Activated CD8-positive, alpha-beta T cell treated with anti-CD3 and anti-CD28 coated beads for 36 hours (primary cell): ENCODE results near the gene OCRL. TPM values are rescaled to one million over a fixed set of nuclear protein-coding genes. Genes with fewer than 3 reads are reported as not detected.

ENCODE experiments used
- ATAC-seq: fragments of 200-7000 bp; cut with Tn5 transposase; one replicate; pipeline ENCODE4 v1.10.0; 2021; ENCODE audit warnings: mild to moderate bottlenecking, moderate library complexity
- CTCF ChIA-PET: fragments of 350-600 bp; sonication (Branson Sonifier 250); formaldehyde crosslinking; loops from one replicate; lab custom pipeline; 2021; ENCODE audit warnings: antibody characterized with exemption; lab: Charles Lee
- POLR2A ChIA-PET: fragments of 350-600 bp; sonication (Branson Sonifier 250); formaldehyde crosslinking; loops from one replicate; lab custom pipeline; 2021; ENCODE audit warnings: antibody characterized with exemption; lab: Charles Lee
- DNase-seq: peaks from one replicate; pipeline ENCODE4 v3.0.0-alpha.2; 2020
- H3K27ac Mint-ChIP-seq: one replicate; pipeline ENCODE4 v1.8.0; 2021; ENCODE audit warnings: mild to moderate bottlenecking, mixed read lengths
- H3K27me3 Mint-ChIP-seq: one replicate; pipeline ENCODE4 v1.8.0; 2021; ENCODE audit warnings: mixed read lengths
- H3K36me3 Mint-ChIP-seq: one replicate; pipeline ENCODE4 v1.8.0; 2021; ENCODE audit warnings: low read depth, mixed read lengths
- H3K4me1 Mint-ChIP-seq: one replicate; pipeline ENCODE4 v1.8.0; 2021; ENCODE audit warnings: low read depth, mixed read lengths
- H3K4me3 Mint-ChIP-seq: one replicate; pipeline ENCODE4 v1.8.0; 2021; ENCODE audit warnings: mild to moderate bottlenecking, moderate library complexity, mixed read lengths
- H3K9me3 Mint-ChIP-seq: one replicate; pipeline ENCODE4 v1.8.0; 2021; ENCODE audit warnings: mixed read lengths
- intact Hi-C: fragments of 100-400 bp; cut with micrococcal nuclease; formaldehyde crosslinking; loops from one replicate; pipeline ENCODE4 v1.10.0; 2022
- total RNA-seq, 2 experiments: library from RNA; stranded (reverse); gene quantifications; one replicate each; pipeline ENCODE4 v1.2.3, GENCODE V29; 2021
- TF ChIP-seq, protein P1 (sequence below): fragments of 200-600 bp; IDR thresholded peaks from one replicate; pipeline ENCODE4 v1.8.0; 2022; ENCODE audit warnings: antibody characterized with exemption, mild to moderate bottlenecking

The OCRL gene
- total RNA-seq, 2 experiments from 2014 or later: 2.0 to 2.2 TPM

DNA sequence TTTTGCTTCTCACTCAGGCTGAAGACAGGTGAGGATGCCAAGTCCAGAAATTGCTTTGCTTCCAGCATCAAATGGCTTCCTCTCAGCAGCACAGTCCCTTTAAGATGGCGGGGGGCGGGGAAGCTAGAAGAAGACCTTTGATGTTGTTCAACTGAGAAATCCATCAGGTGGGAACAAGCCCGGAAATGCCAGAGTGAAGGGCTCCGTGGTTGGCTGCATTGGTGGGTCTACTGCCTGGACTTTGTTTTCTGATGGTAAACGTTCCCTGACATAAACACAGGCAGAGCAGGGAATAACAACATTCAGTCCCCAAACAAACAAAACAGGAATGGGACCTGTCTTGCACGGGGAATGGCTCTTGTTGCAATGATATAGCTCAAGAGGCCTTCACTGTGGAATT, 77.4 kb downstream of the OCRL start:
- ChIA-PET POLR2A (no interaction called here), CTCF (interaction anchor here (1.2 to 2.5 kb wide), 3 partner anchors 12 to 410 kb away, joined by 3 to 6 read pairs (median 3); no protein-coding TSS in a partner anchor)
- intact Hi-C loops: no loop called here
- peaks cover 2% of the 10 kb centered on the region for H3K4me1 Mint-ChIP-seq
- TF ChIP-seq, protein P1, sequence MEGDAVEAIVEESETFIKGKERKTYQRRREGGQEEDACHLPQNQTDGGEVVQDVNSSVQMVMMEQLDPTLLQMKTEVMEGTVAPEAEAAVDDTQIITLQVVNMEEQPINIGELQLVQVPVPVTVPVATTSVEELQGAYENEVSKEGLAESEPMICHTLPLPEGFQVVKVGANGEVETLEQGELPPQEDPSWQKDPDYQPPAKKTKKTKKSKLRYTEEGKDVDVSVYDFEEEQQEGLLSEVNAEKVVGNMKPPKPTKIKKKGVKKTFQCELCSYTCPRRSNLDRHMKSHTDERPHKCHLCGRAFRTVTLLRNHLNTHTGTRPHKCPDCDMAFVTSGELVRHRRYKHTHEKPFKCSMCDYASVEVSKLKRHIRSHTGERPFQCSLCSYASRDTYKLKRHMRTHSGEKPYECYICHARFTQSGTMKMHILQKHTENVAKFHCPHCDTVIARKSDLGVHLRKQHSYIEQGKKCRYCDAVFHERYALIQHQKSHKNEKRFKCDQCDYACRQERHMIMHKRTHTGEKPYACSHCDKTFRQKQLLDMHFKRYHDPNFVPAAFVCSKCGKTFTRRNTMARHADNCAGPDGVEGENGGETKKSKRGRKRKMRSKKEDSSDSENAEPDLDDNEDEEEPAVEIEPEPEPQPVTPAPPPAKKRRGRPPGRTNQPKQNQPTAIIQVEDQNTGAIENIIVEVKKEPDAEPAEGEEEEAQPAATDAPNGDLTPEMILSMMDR: no peak
- no peak overlapping the region for H3K4me3 Mint-ChIP-seq
- H3K27me3 Mint-ChIP-seq: no peaks in the 10 kb centered on the region
- ATAC-seq (no peak), DNase-seq (no peak)
- H3K9me3 Mint-ChIP-seq: no peaks in the 10 kb centered on the region
- no peaks in the 10 kb centered on the region for H3K36me3 Mint-ChIP-seq
- no peak overlapping the region for H3K27ac Mint-ChIP-seq

DNA sequence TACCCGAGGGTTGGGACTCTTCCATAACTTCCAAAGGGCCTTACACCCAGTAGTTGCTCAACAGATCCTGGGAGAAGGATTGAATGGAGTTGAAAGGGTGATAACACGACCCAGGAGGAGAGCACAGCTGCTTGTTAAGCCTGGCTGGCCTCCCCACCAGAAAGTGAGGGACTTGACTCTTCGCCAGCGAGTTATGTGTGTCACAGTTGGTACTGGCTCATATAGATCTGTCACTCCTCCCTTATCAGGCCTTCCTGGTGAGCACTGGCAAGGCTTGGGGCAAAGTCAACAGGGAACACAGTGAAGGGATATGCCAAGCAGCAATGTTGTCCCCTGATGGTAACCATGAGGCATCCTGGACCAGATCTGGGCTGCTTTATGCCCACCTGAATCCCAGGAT, 78.9 kb downstream of the OCRL start:
- POLR2A ChIA-PET: no interaction called here
- TF ChIP-seq, protein P1: no peak
- Mint-ChIP-seq H3K36me3 (no peaks in the 10 kb centered on the region), H3K4me1 (no peaks in the 10 kb centered on the region), H3K9me3 (no peaks in the 10 kb centered on the region), H3K27me3 (no peaks in the 10 kb centered on the region), H3K4me3 (no peak overlapping the region), H3K27ac (no peak overlapping the region)
- no peak for ATAC-seq
- no peak for DNase-seq
- CTCF ChIA-PET: interaction anchor here (2.5 kb wide), 1 partner anchor 108 kb away, joined by 6 read pairs; no protein-coding TSS in a partner anchor
- intact Hi-C loops: no loop called here

DNA sequence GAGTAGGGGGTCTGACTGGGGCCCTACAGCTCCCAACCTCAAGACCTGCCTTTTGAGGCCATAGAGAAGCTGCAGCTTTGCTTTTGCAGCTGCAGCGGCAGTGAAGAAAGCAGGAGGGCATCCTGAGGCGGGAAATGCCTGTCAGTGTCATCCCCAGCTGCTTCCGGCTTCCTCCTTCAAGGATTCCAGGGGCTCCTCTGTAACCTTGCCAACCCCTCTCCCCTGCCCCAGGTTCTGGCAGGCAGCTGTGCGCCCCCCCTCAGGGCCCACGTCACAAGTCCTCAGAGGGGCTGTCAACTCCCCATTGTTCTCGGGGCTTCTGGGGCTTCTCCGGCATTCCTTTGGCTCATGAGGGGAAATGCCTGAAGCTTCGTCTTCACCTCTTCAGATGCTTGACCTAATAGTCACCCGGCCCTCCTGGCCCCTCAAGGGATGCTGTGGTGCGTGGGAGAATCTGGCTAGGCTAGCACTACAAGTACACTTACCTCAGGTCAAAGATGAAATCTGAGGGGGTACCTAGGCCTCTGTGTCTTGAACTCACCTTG, 82.8 kb downstream of the OCRL start:
- DNase-seq (no peak), ATAC-seq (no peak)
- intact Hi-C loops: no loop called here
- ChIA-PET CTCF (no interaction called here), POLR2A (no interaction called here)
- TF ChIP-seq, protein P1: no peak
- Mint-ChIP-seq H3K4me3 (no peak overlapping the region), H3K4me1 (peaks cover 4% of the 10 kb centered on the region), H3K36me3 (no peaks in the 10 kb centered on the region), H3K27ac (no peak overlapping the region), H3K27me3 (no peaks in the 10 kb centered on the region), H3K9me3 (no peaks in the 10 kb centered on the region)

DNA sequence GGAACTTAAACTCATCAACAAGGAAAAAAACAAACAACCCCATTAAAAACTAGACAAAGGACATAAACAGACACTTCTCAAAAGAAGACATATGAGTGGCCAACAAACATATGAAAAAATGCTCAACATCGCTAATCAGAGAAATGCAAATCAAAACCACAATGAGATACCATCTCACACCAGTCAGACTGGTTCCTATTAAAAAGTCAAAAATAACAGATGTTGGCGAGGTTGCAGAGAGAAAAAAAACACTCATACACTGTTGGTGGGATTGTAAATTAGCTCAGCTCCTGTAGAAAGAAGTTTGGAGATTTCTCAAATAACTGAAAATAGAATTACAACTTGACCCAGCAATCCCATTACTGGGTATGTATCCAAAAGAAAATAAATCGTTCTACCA, 86.0 kb downstream of the OCRL start:
- CTCF ChIA-PET: interaction anchor here (1.0 kb wide), 1 partner anchor 12 kb away, joined by 3 read pairs; no protein-coding TSS in a partner anchor
- DNase-seq (no peak), ATAC-seq (no peak)
- TF ChIP-seq, protein P1: no peak
- POLR2A ChIA-PET: no interaction called here
- Mint-ChIP-seq H3K27me3 (no peaks in the 10 kb centered on the region), H3K4me3 (no peak overlapping the region), H3K9me3 (no peaks in the 10 kb centered on the region), H3K27ac (no peak overlapping the region), H3K4me1 (peaks cover 4% of the 10 kb centered on the region), H3K36me3 (no peaks in the 10 kb centered on the region)
- intact Hi-C loops: no loop called here

DNA sequence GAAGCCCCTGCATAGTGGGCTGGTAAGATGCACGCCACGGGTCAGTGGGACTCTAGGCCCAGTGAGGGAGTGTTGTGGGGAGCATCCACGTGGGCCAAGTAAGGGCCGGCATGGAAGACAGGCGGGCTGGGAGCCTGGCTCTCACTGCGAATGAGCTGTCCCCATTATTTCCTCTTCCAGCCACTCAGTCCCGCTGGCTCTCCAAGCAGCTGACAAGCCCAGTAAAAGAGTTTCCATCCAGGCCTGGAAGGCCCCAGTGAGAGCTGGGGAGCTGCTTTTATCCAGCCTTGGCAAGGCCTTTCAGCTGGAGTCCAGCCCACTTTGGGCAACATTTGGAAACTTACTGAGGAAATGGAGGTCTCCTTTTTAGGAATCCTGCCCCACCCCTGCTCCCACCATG, 89.8 kb downstream of the OCRL start:
- ATAC-seq (no peak), DNase-seq (no peak)
- Mint-ChIP-seq H3K9me3 (no peaks in the 10 kb centered on the region), H3K36me3 (no peaks in the 10 kb centered on the region), H3K27me3 (no peaks in the 10 kb centered on the region), H3K27ac (no peak overlapping the region), H3K4me3 (no peak overlapping the region), H3K4me1 (peaks cover 4% of the 10 kb centered on the region)
- CTCF ChIA-PET: no interaction called here
- POLR2A ChIA-PET: no interaction called here
- intact Hi-C loops: loop anchor here (10.0 kb wide), 2 partner anchors 95 to 195 kb away; no protein-coding TSS in a partner anchor
- TF ChIP-seq, protein P1: no peak
